A673 (cell line): ENCODE results near the gene POMGNT1. TPM values are rescaled to one million over a fixed set of nuclear protein-coding genes. Genes with fewer than 3 reads are reported as not detected.

Experiments used
- BruUV-seq: library from RNA; stranded (reverse); fragments of 400-500 nt; replicated peaks from 2 replicates; lab custom pipeline; 2021; lab: Mats Ljungman, UMichigan
- CTCF ChIA-PET: fragments of 300-600 bp; sonication (Branson Sonifier 250); formaldehyde crosslinking; loops from one replicate; lab custom pipeline; 2022; ENCODE audit warnings: antibody characterized with exemption; lab: Charles Lee
- POLR2A ChIA-PET: fragments of 300-600 bp; sonication (Branson Sonifier 250); formaldehyde crosslinking; loops from one replicate; lab custom pipeline; 2022; ENCODE audit warnings: antibody characterized with exemption; ENCODE audit not compliant: low non-redundant PET; lab: Charles Lee
- DNase-seq: peaks from one replicate; pipeline ENCODE4 v3.0.0-alpha.2; 2015; ENCODE audit warnings: low spot score
- H3K27ac ChIP-seq: fragments of 200-600 bp; sonication (generic); 2 replicates; pipeline ENCODE4 v1.5.1; 2016; ENCODE audit warnings: mixed run types, low read depth, mild to moderate bottlenecking, mixed read lengths, antibody characterized with exemption, low read length; ENCODE audit not compliant: poor library complexity, severe bottlenecking
- H3K27me3 ChIP-seq: fragments of 200-600 bp; sonication (generic); replicated peaks from 2 replicates; pipeline ENCODE4 v1.6.1; 2017; ENCODE audit warnings: mixed run types, low read depth, mild to moderate bottlenecking, mixed read lengths, antibody characterized with exemption, low read length; ENCODE audit not compliant: insufficient read depth, poor library complexity
- H3K36me3 ChIP-seq: fragments of 200-600 bp; sonication (generic); 2 replicates; pipeline ENCODE4 v1.6.1; 2016; ENCODE audit warnings: mixed run types, mild to moderate bottlenecking, mixed read lengths, antibody characterized with exemption, low read length; ENCODE audit not compliant: insufficient read depth, poor library complexity, severe bottlenecking
- H3K4me1 ChIP-seq: fragments of 200-600 bp; sonication (generic); 2 replicates; pipeline ENCODE4 v1.6.1; 2017; ENCODE audit warnings: mixed run types, mild to moderate bottlenecking, mixed read lengths, antibody characterized with exemption, low read length; ENCODE audit not compliant: insufficient read depth, poor library complexity, severe bottlenecking
- H3K4me3 ChIP-seq: fragments of 200-600 bp; sonication (generic); 2 replicates; pipeline ENCODE4 v1.5.1; 2016; ENCODE audit warnings: low read depth, mixed run types, mild to moderate bottlenecking, mixed read lengths, low read length; ENCODE audit not compliant: poor library complexity, severe bottlenecking
- H3K9me3 ChIP-seq: fragments of 200-600 bp; sonication (generic); 2 replicates; pipeline ENCODE4 v1.6.1; 2016; ENCODE audit warnings: mixed run types, low read depth, mild to moderate bottlenecking, mixed read lengths, antibody characterized with exemption, low read length; ENCODE audit not compliant: poor library complexity, severe bottlenecking
- EZH2 ChIP-seq: fragments of 200-600 bp; sonication (generic); IDR thresholded peaks from 2 replicates; pipeline ENCODE4 v1.6.1; 2017; ENCODE audit warnings: borderline replicate concordance, low read depth, mild to moderate bottlenecking, mixed read lengths, antibody characterized with exemption, low read length; ENCODE audit not compliant: poor library complexity, severe bottlenecking
- intact Hi-C: fragments of 100-400 bp; cut with micrococcal nuclease; formaldehyde crosslinking; loops from one replicate; pipeline ENCODE4 v1.10.0; 2022; ENCODE audit not compliant: unreplicated experiment
- total RNA-seq: library from RNA; stranded (reverse); gene quantifications from 2 replicates; pipeline ENCODE4 v1.2.3, GENCODE V29; 2021
- TF ChIP-seq, protein P1 (sequence below): fragments of 300-800, 200-600 bp; sonication (generic); conservative IDR thresholded peaks from 2 replicates; pipeline ENCODE4 v1.5.1; 2017; ENCODE audit warnings: low read depth, mild to moderate bottlenecking, antibody characterized with exemption, low read length, moderate library complexity, mixed read lengths

Gene POMGNT1
- total RNA-seq, 1 experiment from 2014 or later: 71.0 TPM

DNA sequence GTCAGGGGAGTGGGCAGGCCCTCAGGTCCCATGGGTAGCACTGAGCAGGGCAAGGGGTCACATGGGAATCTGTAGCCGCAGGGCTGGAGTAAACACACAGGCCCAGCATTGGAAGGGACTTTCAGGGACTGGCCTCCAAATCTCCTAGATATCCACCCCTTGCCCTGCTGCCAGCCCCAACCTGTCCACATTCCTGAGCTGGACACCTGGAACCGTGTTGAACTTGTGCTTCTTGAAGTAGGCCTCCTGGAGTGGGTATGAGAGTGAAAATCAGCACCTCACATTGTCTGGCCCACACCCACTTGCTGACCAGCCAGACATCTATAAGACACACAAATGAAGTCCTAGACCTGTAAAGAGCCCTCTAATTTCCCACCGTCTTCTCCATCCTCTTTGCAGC, 7.7 kb downstream of the POMGNT1 start:
- ChIA-PET CTCF (interaction anchor here (0.6 to 0.9 kb wide), 2 partner anchors 12 to 33 kb away, joined by 3 read pairs; no protein-coding TSS in a partner anchor), POLR2A (no interaction called here)
- BruUV-seq: no TSS peak
- intact Hi-C loops: no loop called here
- Histone ChIP-seq H3K9me3 (no peaks in the 10 kb centered on the region), H3K27ac (no peak overlapping the region), H3K36me3 (peaks cover 19% of the 10 kb centered on the region), H3K27me3 (no peaks in the 10 kb centered on the region), H3K4me1 (no peaks in the 10 kb centered on the region), H3K4me3 (no peak overlapping the region)
- TF ChIP-seq, protein P1, sequence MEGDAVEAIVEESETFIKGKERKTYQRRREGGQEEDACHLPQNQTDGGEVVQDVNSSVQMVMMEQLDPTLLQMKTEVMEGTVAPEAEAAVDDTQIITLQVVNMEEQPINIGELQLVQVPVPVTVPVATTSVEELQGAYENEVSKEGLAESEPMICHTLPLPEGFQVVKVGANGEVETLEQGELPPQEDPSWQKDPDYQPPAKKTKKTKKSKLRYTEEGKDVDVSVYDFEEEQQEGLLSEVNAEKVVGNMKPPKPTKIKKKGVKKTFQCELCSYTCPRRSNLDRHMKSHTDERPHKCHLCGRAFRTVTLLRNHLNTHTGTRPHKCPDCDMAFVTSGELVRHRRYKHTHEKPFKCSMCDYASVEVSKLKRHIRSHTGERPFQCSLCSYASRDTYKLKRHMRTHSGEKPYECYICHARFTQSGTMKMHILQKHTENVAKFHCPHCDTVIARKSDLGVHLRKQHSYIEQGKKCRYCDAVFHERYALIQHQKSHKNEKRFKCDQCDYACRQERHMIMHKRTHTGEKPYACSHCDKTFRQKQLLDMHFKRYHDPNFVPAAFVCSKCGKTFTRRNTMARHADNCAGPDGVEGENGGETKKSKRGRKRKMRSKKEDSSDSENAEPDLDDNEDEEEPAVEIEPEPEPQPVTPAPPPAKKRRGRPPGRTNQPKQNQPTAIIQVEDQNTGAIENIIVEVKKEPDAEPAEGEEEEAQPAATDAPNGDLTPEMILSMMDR: no peak
- no peak for TF ChIP-seq EZH2
- no peak for DNase-seq

DNA sequence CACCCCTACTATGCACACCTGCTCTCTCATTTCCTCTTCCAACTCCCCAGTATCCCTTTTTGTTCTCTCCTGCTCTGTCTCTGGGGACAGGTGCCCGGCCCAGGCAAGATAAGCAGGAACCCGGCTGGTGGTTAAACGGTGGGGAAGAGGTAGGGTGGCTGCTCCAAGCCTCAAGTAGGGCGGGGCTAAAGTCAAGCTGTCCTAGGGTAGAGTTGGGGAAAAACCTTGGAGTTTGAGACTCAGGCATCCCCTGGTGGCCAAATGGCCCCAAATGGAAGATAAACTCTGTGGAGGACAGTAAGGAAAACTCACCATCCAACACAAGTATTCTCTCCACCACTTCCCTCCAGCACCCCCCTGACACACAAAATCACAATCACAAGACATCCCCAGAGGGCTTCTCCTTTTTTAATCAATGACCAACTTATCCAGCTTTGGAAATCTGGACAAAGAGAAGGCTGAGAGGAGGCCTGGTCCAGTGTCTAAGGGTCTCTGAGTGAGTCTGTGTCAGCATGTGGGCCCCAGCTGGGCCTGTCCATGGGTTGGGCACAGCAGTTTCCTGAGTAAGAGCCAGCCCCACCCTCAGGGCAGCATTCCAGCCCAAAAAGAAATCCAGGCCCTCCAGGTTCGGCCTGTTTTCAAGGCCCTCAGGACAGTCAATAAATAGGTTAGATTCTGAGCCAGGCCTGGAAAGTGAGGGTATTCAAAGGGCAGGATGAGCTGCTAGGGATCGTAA, 9.8 kb downstream of the POMGNT1 start:
- ChIA-PET CTCF (no interaction called here), POLR2A (no interaction called here)
- Histone ChIP-seq H3K27me3 (no peaks in the 10 kb centered on the region), H3K4me1 (peaks cover 1% of the 10 kb centered on the region), H3K4me3 (no peak overlapping the region), H3K27ac (no peak overlapping the region), H3K36me3 (peaks cover 17% of the 10 kb centered on the region), H3K9me3 (no peaks in the 10 kb centered on the region)
- DNase-seq: no peak
- intact Hi-C loops: no loop called here
- BruUV-seq: TSS peak; percentile 44
- no peak for TF ChIP-seq EZH2
- TF ChIP-seq, protein P1: no peak

DNA sequence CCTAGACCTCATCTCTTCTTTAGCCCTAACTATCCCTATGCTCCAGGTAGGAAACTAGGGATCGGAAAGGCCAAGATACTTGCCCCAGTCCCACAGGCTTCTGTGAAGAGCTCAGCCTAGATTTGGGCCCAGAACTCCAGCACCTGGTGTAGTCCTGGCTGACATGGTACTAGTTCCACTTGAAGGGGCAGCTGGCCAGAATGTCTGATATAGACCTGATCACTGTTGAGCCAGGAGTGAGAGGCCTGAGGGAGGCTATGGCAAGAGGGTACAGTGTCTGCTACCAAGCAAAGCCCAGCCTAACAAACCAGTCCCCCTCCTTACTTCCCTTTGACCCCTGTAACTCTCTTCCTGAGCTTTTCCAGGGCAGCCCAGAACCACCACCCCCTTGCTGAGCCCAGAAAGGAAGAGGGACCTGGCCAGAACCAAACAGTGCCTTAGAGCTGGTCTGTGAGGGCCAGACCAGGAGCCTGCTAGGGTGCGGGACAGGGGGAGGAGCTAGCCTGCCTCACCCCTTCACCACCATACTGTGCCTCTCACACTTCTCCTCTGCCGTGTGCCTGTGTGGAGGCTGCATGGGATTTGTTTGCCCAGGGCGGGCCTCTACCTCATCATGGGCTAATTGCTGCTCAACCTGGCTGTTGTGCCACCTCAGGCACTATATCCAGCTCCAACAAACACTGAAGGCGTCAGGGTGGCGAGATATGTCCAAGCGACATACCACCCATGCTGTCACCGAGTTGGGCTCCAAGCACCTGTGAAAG, 10.9 kb downstream of the POMGNT1 start:
- Histone ChIP-seq H3K36me3 (peaks cover 12% of the 10 kb centered on the region), H3K4me3 (no peak overlapping the region), H3K27ac (no peak overlapping the region), H3K9me3 (no peaks in the 10 kb centered on the region), H3K27me3 (no peaks in the 10 kb centered on the region), H3K4me1 (peaks cover 9% of the 10 kb centered on the region)
- no peak for DNase-seq
- ChIA-PET CTCF (no interaction called here), POLR2A (no interaction called here)
- TF ChIP-seq, protein P1: no peak
- no peak for TF ChIP-seq EZH2
- intact Hi-C loops: no loop called here
- BruUV-seq: no TSS peak
